NCI-H226 (cell line): ENCODE data around the gene KLF11.
A peak's percentile ranks its signal among the peaks of the same experiment; 100 is the strongest.
"Not testable (repeated sequence)": the region's sequence is repeated elsewhere in the genome, so short reads cannot be mapped to it uniquely, and the experiment has no call there.

Experiments
- DNase-seq: peaks from one replicate; pipeline ENCODE4 v3.0.0-alpha.2; 2015

The KLF11 gene

GRCh38 chr2:10089565-10090190, 46.3 kb downstream of the KLF11 start:
- DNase-seq, result no peak

GRCh38 chr2:10091182-10091888, 48.0 kb downstream of the KLF11 start:
- DNase-seq, result no peak

GRCh38 chr2:10091889-10092244, 48.5 kb downstream of the KLF11 start:
- not testable (repeated sequence) for DNase-seq

GRCh38 chr2:10094271-10094814, 51.0 kb downstream of the KLF11 start:
- no peak for DNase-seq

- no peak for DNase-seq
Measured at GRCh38 chr2:10095175-10095574, 51.8 kb downstream of the KLF11 start.

- no peak for DNase-seq
Measured at GRCh38 chr2:10096641-10097040, 53.3 kb downstream of the KLF11 start.

- DNase-seq, result peak; percentile 66
Measured at GRCh38 chr2:10097352-10098148, 54.2 kb downstream of the KLF11 start.

GRCh38 chr2:10101491-10101890, 58.1 kb downstream of the KLF11 start:
- DNase-seq, result no peak

- DNase-seq, result no peak
Measured at GRCh38 chr2:10103179-10103578, 59.8 kb downstream of the KLF11 start.
